ENCODE measurements around the gene GAA. TPM values are rescaled to one million over a fixed set of nuclear protein-coding genes. Genes with fewer than 3 reads are reported as not detected.
A peak's percentile ranks its signal among the peaks of the same experiment; 100 is the strongest.

The GAA gene
- total and polyA plus RNA-seq, 2 of the 13 experiments (the other 11 are each of a cell fraction or from before 2014, with no cell fraction given) = 21.6 to 36.4 TPM

- TF ChIP-seq RORA (CRISPR knock-in tag; IDR thresholded peaks at IDR 0.05) (no peak), TRIM24 (CRISPR knock-in tag; IDR thresholded peaks at IDR 0.05) (no peak), YEATS4 (CRISPR knock-in tag; IDR thresholded peaks at IDR 0.05; ENCODE audit: borderline replicate concordance) (peak; percentile 98), ZBTB3 (CRISPR knock-in tag; IDR thresholded peaks at IDR 0.05; ENCODE audit: borderline replicate concordance, low read depth) (peak; percentile 90; the same call in 1 of the 2 replicates), HOXA7 (CRISPR knock-in tag; IDR thresholded peaks at IDR 0.05) (no peak), ZMYM4 (CRISPR knock-in tag; IDR thresholded peaks at IDR 0.05) (peak; percentile 99), TCF12 (IDR thresholded peaks at IDR 0.05) (no peak), TCF12 (CRISPR knock-in tag; IDR thresholded peaks at IDR 0.05) (no peak; the same call in none of the 2 replicates), ATF7 (IDR thresholded peaks at IDR 0.05) (no peak), ATF7 (CRISPR knock-in tag; IDR thresholded peaks at IDR 0.05) (peak; percentile 86; the same call in 1 of the 2 replicates), ARNT2 (CRISPR knock-in tag; IDR thresholded peaks at IDR 0.05; ENCODE audit: low read depth) (peak; percentile 96), ATRX (CRISPR knock-in tag; IDR thresholded peaks at IDR 0.05; ENCODE audit: borderline replicate concordance) (no peak), NR2C2 (CRISPR knock-in tag; IDR thresholded peaks at IDR 0.05; ENCODE audit: borderline replicate concordance) (peak; percentile 82), PAX8 (CRISPR knock-in tag; IDR thresholded peaks at IDR 0.05; ENCODE audit: borderline replicate concordance) (0 out of 2 replicates have a peak, but pooled peaks have one; percentile 9), RFXANK (CRISPR knock-in tag; IDR thresholded peaks at IDR 0.05) (no peak), DDIT3 (CRISPR knock-in tag; IDR thresholded peaks at IDR 0.05) (no peak), ZNF446 (CRISPR knock-in tag; IDR thresholded peaks at IDR 0.05) (peak; percentile 85), HNRNPLL (IDR thresholded peaks at IDR 0.05; ENCODE audit: low read depth, low read length, poor library complexity, severe bottlenecking) (peak; percentile 89), SIN3A (IDR thresholded peaks at IDR 0.05; ENCODE audit: borderline replicate concordance, low read depth, low read length) (0 out of 2 replicates have a peak, but pooled peaks have one; percentile 73), GZF1 (CRISPR knock-in tag; IDR thresholded peaks at IDR 0.05) (no peak), ZHX1 (CRISPR knock-in tag; IDR thresholded peaks at IDR 0.05; ENCODE audit: low read depth) (peak; percentile 95), ZNF431 (CRISPR knock-in tag; IDR thresholded peaks at IDR 0.05; ENCODE audit: borderline replicate concordance, low read depth) (peak; percentile 99; the same call in 1 of the 2 replicates), FIP1L1 (IDR thresholded peaks at IDR 0.05; ENCODE audit: borderline replicate concordance, insufficient read depth, low read depth, low read length) (no peak)
- TF ChIP-seq, protein P1, sequence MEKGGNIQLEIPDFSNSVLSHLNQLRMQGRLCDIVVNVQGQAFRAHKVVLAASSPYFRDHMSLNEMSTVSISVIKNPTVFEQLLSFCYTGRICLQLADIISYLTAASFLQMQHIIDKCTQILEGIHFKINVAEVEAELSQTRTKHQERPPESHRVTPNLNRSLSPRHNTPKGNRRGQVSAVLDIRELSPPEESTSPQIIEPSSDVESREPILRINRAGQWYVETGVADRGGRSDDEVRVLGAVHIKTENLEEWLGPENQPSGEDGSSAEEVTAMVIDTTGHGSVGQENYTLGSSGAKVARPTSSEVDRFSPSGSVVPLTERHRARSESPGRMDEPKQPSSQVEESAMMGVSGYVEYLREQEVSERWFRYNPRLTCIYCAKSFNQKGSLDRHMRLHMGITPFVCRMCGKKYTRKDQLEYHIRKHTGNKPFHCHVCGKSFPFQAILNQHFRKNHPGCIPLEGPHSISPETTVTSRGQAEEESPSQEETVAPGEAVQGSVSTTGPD (CRISPR knock-in tag; IDR thresholded peaks at IDR 0.05) = no peak
- TF ChIP-seq, protein P2, sequence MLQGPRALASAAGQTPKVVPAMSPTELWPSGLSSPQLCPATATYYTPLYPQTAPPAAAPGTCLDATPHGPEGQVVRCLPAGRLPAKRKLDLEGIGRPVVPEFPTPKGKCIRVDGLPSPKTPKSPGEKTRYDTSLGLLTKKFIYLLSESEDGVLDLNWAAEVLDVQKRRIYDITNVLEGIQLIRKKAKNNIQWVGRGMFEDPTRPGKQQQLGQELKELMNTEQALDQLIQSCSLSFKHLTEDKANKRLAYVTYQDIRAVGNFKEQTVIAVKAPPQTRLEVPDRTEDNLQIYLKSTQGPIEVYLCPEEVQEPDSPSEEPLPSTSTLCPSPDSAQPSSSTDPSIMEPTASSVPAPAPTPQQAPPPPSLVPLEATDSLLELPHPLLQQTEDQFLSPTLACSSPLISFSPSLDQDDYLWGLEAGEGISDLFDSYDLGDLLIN (CRISPR knock-in tag; IDR thresholded peaks at IDR 0.05; ENCODE audit: borderline replicate concordance) = peak; percentile 87; the same call in 1 of the 2 replicates
Measured at GRCh38 chr17:80147035-80147822, 45.8 kb downstream of the GAA start, which contains the start of gene EIF4A3 (continued).

Measured in HepG2 (cell line).